NCI-H2196 treated with DMSO at 0.1 percent for 48 hours (cell line): ENCODE data around the gene SP5.
"Not testable (repeated sequence)": the region's sequence is repeated elsewhere in the genome, so short reads cannot be mapped to it uniquely, and the experiment has no call there.

Source experiments
- DNase-seq: peaks from one replicate; lab custom pipeline; 2025; ENCODE audit not compliant: unreplicated experiment; lab: John Stamatoyannopoulos, UW

Gene SP5

DNA sequence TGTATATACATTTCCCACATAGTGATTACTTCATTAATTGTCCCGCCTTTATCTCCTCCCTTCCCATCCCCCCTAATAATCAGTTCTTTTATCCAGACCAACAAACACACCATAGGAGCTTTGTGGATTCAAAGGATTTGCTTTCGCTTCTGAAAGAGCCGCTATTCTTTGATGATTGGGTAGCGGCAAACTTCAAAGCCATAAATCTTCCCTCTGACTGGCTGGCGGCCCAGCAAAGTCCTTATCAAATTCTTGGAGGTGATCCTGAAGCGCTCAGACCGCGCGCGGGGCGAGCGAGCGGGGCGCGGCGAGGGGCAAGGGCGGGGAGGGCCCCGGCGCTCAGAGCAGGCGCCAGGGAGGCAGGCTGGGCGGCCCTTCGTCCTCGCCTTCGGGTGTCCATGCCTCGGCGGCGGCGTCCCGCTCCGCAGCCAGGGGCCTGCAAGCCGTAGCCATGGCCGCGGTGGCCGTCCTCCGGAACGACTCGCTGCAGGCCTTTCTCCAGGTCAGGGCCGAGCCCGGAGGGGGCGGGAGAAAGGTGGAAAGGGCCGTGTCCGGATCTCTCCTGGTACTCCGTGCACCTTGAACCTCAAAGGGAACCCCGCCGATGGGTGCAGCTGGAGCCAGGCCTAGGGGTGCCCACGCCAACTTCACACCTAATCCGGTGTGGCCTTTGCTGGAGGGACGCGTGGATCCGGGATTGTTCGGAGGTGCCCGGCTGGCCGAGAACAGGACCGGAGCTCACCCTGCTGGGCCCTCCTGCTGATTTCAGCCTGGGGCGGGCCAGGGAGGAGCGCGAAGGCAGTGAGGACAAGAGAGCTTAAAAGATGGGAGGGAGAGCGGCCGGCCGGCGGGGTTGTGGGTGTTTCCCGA lies at the start of gene SP5:
SP5 (plus strand) TSS at position 276 of the 870 bp plus-strand sequence; CDS start at position 452, 176 bp downstream.
- DNase-seq = peak; percentile 52

DNA sequence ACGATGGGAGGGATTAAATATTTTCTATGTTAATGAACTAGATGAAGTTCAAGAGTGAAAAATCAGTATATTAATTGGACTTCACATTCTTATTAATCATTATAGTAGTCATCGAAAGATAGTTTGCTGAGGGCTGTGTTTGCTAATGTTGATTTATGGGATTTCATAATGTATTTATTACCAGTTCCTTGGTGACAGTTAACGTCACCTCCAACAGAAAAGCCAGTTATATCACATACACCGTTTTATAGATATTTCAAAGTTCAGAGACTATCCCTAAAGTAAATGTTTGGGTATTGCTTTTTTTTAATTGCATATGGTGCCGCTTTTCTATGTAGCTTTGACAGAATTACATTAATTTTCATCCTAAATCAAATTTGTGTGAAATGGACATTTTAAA lies 49.4 kb upstream of the SP5 start:
- no peak for DNase-seq

DNA sequence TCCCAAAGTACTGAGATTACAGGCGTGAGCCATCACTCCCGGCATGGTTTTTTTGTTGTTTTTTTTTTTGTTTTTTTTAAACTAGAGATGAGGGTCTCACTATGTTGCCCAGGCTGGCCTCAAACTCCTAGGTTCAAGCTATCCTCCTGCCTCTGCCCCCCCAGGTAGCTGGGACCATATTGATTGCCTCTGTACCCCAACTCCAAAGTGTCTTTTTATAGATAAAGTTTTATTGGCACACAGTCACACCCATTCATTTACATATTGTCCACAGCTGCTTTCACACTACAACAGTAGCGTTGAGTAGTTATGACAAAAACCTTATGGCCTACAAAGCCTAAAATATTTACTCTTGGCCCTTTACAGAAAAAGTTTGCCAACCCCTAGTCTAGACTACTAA lies 45.2 kb upstream of the SP5 start:
- DNase-seq = no peak

DNA sequence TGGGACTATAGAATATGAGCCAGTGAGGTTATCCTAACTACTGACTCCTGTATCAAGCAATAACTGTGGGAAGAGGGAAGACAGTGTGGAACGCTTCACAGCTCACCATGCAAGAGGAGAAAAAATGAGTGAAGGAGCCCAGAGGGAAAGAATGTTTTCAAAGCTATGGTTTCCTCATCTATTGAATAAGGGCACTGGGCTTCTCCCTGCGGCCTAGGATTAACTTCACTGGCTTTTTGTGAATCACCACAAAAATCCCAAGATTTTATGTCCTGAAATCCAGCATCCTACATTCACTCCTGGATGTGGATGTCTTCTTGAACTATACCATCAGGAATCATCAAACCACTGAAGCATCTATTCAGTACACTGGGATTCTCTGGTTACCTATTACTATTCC lies 44.5 kb upstream of the SP5 start:
- no peak for DNase-seq

DNA sequence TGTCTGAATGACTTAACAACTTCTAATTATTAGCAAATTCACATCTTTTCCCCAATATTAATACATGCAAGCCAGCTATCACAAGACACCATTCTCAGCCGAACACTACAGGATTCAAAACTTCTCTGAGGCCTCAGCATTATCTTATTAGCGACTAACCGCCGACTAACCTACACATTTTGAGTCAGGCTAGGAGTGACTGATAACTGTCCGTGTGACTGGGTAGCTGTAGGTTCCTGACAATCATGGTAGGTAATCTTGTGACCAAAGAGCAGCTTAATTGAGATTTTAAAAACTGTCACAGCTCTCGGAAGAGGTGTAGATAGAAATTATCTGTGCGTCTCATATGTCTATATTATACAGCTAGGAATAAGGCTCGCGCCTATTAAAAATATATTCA lies 44.1 kb upstream of the SP5 start:
- no peak for DNase-seq

DNA sequence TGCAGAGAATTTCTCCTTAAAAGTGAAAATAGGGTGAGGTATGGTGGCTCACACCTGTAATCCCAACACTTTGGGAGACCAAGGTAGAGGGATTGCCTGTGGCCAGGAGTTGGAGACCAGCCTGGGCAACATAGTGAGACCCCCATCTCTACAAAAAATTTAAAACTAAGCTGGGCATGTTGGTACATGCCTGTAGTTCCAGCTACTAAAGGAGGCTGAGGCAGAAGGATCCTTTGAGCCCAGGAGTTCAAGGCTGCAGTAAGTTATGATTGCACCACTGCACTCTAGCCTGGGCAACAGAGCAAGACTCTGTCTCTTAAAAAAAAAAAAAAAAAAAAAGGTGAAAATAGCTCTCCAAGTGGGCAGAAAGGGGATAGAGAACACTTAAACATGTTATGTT lies 40.9 kb upstream of the SP5 start:
- not testable (repeated sequence) for DNase-seq

DNA sequence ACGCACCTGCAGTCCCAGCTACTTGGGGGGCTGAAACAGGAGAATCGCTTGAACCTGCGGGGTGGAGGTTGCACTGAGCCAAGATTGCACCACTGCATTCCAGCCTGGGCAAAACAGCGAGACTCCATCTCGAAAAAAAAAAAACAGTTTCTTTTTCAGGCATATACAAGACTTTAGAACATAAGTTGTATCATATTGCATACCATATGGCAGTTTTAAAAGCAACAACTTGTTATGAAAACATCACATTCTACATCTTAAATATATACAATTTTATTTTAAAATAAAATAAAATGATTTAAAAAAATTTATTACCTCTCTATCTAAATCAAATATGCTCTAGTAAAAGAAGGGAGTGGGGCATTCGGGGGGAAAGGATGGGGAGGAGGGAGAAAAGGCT lies 39.4 kb upstream of the SP5 start:
- DNase-seq = no peak

DNA sequence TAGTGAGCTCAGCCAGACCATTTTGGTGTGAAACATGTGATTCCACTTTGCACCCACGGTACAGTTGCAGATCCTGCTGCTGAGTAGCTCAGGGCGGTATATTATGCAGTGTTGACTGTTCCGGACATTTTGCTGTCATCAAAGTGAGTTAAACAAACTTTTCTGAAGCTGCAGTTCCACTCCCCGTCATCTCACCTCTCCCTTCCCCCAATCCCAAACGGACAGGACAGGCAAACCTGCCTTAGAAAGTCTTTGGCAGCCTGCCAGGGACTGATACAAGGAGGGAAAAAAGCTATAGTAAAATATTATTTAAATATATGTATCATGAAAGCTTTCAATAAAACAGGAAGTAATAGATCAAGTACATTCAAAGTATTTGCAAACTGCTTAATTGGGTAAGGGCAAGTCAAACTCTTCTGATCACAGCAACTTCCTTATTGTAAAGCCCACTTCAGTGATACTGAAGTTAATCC lies 35.5 kb upstream of the SP5 start:
- DNase-seq = no peak

DNA sequence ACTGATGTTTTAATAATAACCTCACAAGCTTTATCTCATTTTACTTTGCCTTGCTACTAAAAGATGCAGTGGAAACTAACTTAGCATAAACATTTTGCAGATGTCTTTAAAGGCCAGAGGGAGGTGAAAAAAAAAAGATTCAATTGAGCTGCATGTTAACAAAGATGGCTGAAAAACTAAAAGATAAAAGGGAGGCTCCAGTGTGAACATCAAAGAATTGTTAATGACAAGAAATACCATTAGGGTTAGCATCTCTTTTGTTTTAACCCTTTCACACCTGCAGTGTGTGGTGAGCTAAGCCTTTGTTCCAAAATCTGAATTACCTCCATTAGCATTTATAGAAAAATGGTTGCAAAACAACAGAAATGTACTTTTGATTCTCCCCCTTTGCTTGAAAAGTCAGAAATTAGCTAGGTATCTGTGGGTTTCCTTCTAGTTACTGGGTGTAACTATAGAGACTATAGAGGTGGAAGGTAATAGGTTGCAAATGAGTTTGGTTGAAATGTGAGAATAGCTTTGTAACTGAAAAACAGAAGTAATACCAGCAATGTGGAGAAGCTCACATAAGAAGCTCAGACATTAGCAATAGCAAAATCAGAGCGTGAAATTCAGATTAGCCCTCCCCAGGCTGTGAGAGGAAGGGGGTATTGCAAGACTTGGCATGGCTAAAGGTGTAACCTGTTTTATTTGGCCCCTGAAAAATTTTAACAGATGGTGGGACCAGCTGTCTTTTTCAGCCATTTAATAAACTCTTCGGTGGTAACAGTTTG lies 34.8 kb upstream of the SP5 start:
- no peak for DNase-seq

DNA sequence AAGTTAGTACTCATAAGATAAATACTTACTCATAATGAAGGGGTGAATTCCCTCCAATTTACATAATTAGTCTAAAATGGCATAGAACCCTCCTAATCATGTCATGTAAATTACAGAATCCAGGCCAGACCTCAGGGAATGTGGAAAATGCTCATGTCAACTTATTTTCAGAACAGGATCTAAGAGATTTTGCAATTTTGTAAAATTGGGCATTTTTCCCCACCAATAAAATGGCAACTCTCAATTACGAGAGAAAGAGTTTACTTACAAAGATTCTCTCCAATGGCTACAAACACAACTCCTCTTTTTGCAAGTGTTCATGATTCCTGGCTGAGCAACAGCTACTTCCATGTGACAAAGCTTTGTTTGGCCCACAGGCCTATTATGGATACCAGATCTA lies 33.8 kb upstream of the SP5 start:
- no peak for DNase-seq

DNA sequence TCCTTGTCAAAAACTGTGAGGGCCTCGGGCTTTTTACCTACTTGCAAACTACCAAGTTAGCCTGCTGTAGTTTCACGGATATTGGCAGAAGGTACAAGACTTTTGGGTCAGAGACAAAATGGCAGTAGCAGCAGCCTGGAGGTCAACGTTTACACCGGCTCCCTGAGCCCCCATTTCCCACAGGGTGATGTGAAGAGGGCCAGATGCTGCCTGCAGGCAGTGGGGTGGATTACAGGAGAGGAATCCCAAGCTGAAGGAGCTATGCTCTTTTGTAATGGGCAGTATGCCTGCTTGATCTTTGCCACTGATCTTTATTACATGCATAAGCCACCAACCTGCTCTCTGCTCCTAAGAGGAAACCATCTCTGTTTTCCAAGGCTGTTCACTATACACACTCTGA lies 29.5 kb upstream of the SP5 start:
- DNase-seq = no peak

DNA sequence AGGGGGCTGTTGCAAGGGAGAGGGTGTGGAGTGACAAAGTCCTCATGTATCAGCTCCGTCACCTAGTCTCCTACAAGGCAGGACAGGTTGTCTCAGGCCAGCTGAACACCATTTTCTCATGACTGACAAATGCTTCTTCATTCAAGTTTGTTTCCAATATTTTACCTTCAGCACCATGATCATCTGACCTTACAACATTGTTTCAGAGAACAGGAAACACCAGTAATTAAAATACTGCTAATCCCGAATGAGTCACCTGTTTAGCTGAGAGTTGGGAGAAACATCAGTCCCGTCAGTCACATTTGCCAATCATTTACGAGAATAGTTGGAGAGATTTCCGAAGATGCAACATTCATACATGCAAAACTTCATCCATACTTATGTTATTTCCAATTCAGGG lies 25.7 kb upstream of the SP5 start:
- no peak for DNase-seq

DNA sequence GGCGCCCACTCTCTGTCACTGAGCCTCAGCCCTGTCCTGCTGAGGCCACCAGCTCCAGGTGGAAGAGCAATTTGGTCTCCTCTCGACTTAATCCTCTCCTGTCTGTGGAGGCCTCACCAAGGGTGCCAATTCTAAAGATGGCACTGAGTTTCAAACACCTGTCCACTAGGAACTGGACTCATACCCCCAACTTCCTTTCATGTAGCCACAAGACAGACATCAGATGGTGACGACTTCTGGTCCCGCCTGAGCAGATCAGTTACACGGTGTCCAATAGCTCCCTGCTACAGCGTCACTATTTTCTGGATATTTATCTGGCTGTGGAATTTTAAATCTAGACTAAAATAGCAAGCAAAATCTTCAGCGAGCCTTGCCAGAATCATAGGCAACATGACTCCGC lies 24.5 kb upstream of the SP5 start:
- no peak for DNase-seq

DNA sequence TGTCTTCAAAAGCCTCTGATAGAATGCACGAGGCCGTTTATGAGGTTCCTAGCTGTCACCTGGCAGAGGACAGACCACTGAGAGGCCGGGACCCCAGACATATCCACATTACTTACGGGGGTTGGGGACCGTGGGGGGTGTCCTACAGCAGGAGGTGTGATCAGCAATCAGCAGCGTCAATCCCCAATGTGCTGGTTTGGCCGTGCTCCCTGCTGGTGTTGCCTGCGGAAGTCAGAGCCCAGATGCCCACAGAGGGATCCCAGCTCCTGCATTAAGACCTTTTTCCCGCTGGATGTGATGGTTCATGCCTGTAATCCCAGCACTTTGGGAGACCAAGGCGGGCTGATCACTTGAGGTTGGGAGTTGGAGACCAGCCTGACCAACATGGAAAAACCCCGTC lies 20.8 kb upstream of the SP5 start:
- DNase-seq = no peak

DNA sequence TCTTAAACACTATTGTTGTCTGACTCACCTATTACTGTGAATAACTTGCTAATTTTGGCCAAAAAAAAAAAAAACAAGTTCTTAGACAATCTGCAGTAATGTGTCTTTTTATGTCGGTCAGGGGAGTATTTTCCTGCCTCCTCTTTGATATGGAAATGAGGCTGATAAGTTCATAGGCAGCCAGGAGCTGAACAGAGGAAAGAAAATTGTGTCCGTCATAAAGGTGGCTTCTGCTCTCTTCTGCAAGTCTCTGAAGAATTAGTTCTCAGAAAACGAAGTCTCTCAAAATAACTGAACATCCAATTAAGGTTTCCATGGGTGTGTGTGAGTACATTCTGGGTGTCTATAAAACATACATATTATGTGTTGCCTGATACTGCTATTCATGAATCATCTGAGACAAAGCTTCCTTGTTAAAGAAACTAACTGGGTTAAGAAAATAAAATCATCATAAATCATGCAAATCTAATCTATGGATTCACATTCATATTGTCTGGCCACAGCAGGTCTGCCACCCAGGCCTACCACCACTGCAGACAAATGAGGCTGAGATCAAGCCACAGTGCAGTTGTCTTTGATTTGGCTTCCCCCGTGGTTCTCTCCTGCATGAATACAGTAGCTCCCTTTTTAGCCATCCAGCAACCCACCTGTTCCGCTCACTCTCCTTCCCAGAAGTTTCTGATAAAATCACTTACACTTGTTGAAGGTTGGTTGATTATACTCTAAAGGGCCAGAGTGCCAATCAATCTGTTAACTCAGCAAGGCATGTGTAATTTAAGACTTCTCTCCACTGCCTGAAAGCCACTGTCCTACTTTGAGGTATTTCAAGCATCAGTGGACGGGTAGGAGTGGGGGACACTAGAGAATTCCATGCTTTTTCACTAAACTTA lies 19.4 kb upstream of the SP5 start:
- DNase-seq = no peak

DNA sequence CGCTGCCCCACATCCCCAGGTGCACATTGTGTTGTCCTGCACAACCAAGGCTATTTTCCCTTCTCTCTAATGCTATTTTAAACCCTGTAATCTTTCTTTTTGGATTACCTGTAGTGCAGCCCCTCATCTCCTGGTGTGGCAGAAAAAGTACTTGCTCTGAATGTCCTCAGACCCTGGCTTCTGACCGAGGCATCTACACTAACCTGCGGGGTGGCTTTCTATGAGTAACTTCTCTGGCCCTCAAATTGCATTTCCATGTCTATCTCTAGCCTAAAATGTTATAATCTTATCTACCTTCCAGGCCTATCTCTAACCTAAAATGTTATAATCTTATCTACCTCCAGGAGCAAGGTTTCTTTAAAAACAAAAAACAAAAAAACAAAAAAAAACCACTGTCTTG lies 18.2 kb upstream of the SP5 start:
- DNase-seq = no peak

DNA sequence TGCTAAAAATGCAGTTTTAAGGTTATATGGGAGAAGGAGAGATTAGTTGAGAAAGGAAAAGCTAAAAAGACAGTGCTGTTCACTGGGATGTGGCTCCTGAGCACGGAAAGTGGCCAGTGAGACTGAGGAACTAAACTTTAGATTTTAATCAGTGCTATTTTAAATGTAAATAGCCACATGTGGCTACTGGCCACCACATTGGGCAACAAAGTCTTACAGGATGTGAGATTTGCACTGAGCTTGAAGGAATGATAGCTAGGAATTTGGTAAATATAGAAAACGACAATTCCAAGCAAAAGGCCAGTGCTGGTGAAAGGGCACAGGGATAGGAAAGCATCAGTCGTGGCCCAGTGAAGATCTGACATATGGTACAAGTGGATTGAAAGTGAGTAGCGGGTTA lies 14.1 kb upstream of the SP5 start:
- no peak for DNase-seq

DNA sequence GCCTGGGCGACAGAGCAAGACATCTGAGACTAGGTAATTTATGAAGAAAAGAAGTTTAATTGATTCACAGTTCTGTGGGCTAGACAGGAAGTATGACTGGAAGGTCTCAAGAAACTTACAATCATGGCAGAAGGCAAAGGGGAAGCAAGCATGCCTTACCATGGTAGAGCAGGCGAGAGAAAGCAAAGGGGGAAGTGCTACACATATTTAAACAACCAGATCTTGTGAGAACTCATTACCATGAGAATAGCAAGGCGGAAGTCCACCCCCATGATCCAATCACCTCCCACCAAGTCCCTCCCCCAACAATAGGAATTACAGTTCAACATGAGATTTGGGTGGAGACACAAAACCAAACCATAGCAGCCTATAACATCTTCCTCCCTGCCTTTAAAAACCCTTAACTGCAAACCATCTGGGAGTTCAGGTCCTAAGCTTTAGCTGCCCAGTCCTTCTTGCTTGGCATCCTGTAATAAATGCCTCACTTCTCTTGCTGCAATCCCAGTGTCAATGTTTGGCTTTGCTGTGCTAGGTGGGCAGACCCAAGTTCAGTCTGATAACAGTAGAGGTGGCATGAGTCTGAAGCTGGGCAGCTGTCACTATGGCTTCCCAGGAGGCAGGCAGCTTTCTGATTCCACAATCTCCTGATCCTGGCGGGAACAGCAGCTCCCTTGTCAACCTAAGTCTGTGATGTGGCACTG lies 11.2 kb upstream of the SP5 start:
- DNase-seq = no peak

DNA sequence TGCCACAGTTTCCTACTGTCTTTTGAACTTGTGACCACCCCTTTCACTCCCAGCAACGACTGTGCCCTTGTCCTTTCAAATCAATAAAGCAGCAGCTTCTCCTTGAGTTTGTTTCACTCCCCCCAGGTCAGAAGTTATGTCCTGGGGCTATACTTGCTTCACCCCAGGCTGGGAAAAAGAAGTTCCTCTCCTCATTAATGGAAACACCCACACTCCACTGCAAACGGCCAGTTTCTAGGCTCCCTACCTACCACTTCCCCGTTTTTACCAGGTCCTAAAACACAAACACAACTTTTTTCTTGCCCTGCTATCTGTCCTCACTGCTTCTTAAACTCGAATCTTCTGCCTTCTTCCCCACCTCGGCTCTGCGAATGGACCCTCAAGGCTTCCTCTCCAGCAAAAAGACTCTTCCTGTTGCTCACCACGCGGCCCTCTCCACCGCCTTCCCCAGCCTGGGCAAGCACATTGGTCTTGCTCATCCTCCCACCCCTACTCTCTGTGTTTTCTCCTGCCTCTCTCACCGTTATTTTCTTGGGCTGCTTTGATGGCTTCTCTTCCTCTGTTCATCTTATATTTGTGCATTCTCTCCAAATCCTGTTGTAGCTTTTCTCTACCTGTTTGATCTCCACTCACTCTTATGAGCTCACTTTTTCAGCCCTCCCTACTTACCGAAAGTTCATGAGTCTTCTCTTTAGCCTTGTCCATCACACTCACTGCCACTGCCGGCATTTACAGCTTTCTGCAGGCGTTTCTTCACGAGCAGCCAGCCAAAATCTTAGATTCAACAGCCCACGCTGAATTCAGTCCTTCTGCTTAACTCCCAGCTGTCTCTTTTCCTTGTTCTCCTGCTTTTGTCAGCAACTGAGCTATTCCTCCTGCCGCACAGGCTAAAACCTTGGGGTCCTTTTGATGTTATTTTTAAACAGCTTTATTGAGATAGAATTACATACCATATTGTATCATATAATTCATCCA lies 7.0 kb upstream of the SP5 start:
- no peak for DNase-seq

DNA sequence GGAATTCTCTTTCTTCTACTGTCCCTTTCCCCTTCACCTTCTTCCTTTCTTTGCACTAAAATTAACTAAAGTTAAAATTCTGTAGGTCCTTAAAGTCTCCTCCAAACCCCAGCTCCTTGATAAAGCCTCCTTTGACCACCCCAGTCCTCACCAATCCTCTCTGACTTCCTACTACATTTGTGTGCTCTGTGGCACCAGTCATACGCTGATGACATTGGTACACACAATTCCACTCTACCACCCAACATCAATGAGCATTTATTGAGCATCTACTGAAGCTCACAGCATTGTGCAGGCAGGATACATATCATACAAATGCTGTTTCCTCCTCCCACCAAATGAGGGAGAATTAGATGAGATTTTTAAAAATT lies 4.5 kb upstream of the SP5 start:
- DNase-seq = no peak
